Measurements from ENCODE around the gene POLR2E.

The POLR2E gene

GRCh38 chr19:1062387-1063029 is 32.7 kb downstream of the POLR2E start:
- no peak for DNase-seq

GRCh38 chr19:1061987-1062386 is 33.2 kb downstream of the POLR2E start:
- no peak for DNase-seq

GRCh38 chr19:1060689-1061088 is 34.5 kb downstream of the POLR2E start:
- no peak for DNase-seq

- no peak for DNase-seq
These were observed 37.1 kb downstream of the POLR2E start for GRCh38 chr19:1058112-1058511.

- no peak for DNase-seq
These were observed 37.9 kb downstream of the POLR2E start for GRCh38 chr19:1057176-1057855.

- no peak for DNase-seq
These were observed 39.1 kb downstream of the POLR2E start for GRCh38 chr19:1055886-1056620.

- DNase-seq: no peak
These were observed 40.1 kb downstream of the POLR2E start for GRCh38 chr19:1055028-1055425.

- no peak for DNase-seq
These were observed 40.8 kb downstream of the POLR2E start for GRCh38 chr19:1054102-1055027.

GRCh38 chr19:1053176-1054101 is 41.7 kb downstream of the POLR2E start:
- DNase-seq: no peak

- no peak for DNase-seq
These were observed 42.7 kb downstream of the POLR2E start for GRCh38 chr19:1052349-1052975.

- DNase-seq: no peak
These were observed 43.4 kb downstream of the POLR2E start for GRCh38 chr19:1051791-1052190.

GRCh38 chr19:1050989-1051788 is 44.0 kb downstream of the POLR2E start:
- DNase-seq: no peak

GRCh38 chr19:1049800-1050199 is 45.4 kb downstream of the POLR2E start:
- no peak for DNase-seq

- DNase-seq: no peak
These were observed 46.1 kb downstream of the POLR2E start for GRCh38 chr19:1049106-1049505.

- DNase-seq: no peak
These were observed 47.5 kb downstream of the POLR2E start for GRCh38 chr19:1047696-1048147.

GRCh38 chr19:1046836-1047695 is 48.1 kb downstream of the POLR2E start:
- DNase-seq: no peak

- DNase-seq: no peak
These were observed 49.0 kb downstream of the POLR2E start for GRCh38 chr19:1046117-1046626.

- peak; percentile 54 for DNase-seq
These were observed 50.0 kb downstream of the POLR2E start for GRCh38 chr19:1045247-1045603.

Measured in effector CD4-positive, alpha-beta T cell (primary cell).